K562 (cell line): Measurements from ENCODE around the gene SMAD7.

Experiments used
- CLOCK ChIP-seq: fragments of 250-450 bp; sonication (Bioruptor Pico); IDR thresholded peaks from 2 replicates; pipeline ENCODE4 v1.4.0; 2020; ENCODE audit warnings: mild to moderate bottlenecking, moderate library complexity, borderline replicate concordance
- CTCF ChIP-seq, 3 experiments: IDR thresholded peaks in 2 of 3; conservative IDR thresholded peaks in 1 of 3; 2 replicates each; pipeline ENCODE4 v1.5.1; 2011 to 2012; ENCODE audit warnings: low read length in 3 of 3, mild to moderate bottlenecking in 3 of 3, control low read depth in 2 of 3, improper control_type of control experiment in 1 of 3, inconsistent platforms in 1 of 3, low read depth in 1 of 3, mixed read lengths in 1 of 3, moderate library complexity in 1 of 3; ENCODE audit not compliant: insufficient read depth in 2 of 3
- EZH2 ChIP-seq: IDR thresholded peaks from 2 replicates; pipeline ENCODE4 v1.6.1; 2012; ENCODE audit warnings: low read depth, mild to moderate bottlenecking, inconsistent platforms, low read length, borderline replicate concordance
- JUNB ChIP-seq: fragments of 450-650 bp; formaldehyde crosslinking; conservative IDR thresholded peaks from 2 replicates; pipeline ENCODE4 v1.4.0; 2020; ENCODE audit warnings: mild to moderate bottlenecking

- no peak for TF ChIP-seq EZH2
- no peak for TF ChIP-seq CTCF (IDR thresholded peaks at IDR 0.05 in 2 of 3, conservative IDR thresholded peaks at IDR 0.05 in 1 of 3; ENCODE audit: insufficient read depth in 2 of 3, low read depth in 1 of 3, low read length in 3 of 3)
- no peak for TF ChIP-seq CLOCK (CRISPR knock-in tag)
- TF ChIP-seq JUNB (CRISPR knock-in tag), result no peak
Observed at GRCh38 chr18:48875314-48875941, 75.3 kb downstream of the SMAD7 start.
